HepG2 (cell line): ENCODE measurements around the gene TAF4B.

ENCODE experiments used
- BRD4 ChIP-seq: sonication (generic); formaldehyde crosslinking; IDR thresholded peaks from 2 replicates; pipeline ENCODE4 v1.4.0; 2020; ENCODE audit warnings: missing genetic modification reagents
- CC2D1A ChIP-seq: sonication (generic); formaldehyde crosslinking; IDR thresholded peaks from 2 replicates; pipeline ENCODE4 v1.8.1; 2023; ENCODE audit warnings: mild to moderate bottlenecking, missing genetic modification reagents
- HDAC2 ChIP-seq: sonication (generic); formaldehyde crosslinking; IDR thresholded peaks from 2 replicates; pipeline ENCODE4 v1.4.0; 2020; ENCODE audit warnings: missing genetic modification reagents
- IRF1 ChIP-seq: sonication (generic); formaldehyde crosslinking; IDR thresholded peaks from 2 replicates; pipeline ENCODE4 v1.4.0; 2020; ENCODE audit warnings: low read depth, mild to moderate bottlenecking, missing genetic modification reagents
- POLR2A ChIP-seq, 2 experiments: IDR thresholded peaks; 2 replicates each; pipeline ENCODE4 v1.6.1; 2011; ENCODE audit warnings: low read depth in 2 of 2, low read length in 2 of 2, mild to moderate bottlenecking in 1 of 2, moderate library complexity in 1 of 2; ENCODE audit not compliant: insufficient read depth in 1 of 2
- RAD51 ChIP-seq: fragments of 450-650 bp; IDR thresholded peaks from 2 replicates; pipeline ENCODE4 v1.6.1; 2016; ENCODE audit warnings: borderline replicate concordance
- WIZ ChIP-seq: sonication (generic); formaldehyde crosslinking; IDR thresholded peaks from 2 replicates; pipeline ENCODE4 v1.5.1; 2020; ENCODE audit warnings: mild to moderate bottlenecking, missing genetic modification reagents
- ZKSCAN8 ChIP-seq: IDR thresholded peaks from 2 replicates; pipeline ENCODE4 v1.6.1; 2016; ENCODE audit warnings: borderline replicate concordance, missing genetic modification reagents, missing compliant biosample characterization
- ZNF230 ChIP-seq: sonication (generic); formaldehyde crosslinking; IDR thresholded peaks from 2 replicates; pipeline ENCODE4 v1.4.0; 2020; ENCODE audit warnings: mild to moderate bottlenecking, missing genetic modification reagents
- ZZZ3 ChIP-seq: sonication (generic); formaldehyde crosslinking; IDR thresholded peaks from 2 replicates; pipeline ENCODE4 v1.4.0; 2020; ENCODE audit warnings: missing genetic modification reagents, mild to moderate bottlenecking, borderline replicate concordance
- TF ChIP-seq, protein P1 (sequence below): IDR thresholded peaks from 2 replicates; pipeline ENCODE4 v1.6.1; 2016; ENCODE audit warnings: low read depth
- TF ChIP-seq, protein P2 (sequence below): sonication (generic); formaldehyde crosslinking; IDR thresholded peaks from 2 replicates; pipeline ENCODE4 v1.5.0; 2020; ENCODE audit warnings: mild to moderate bottlenecking, missing genetic modification reagents, moderate library complexity

DNA sequence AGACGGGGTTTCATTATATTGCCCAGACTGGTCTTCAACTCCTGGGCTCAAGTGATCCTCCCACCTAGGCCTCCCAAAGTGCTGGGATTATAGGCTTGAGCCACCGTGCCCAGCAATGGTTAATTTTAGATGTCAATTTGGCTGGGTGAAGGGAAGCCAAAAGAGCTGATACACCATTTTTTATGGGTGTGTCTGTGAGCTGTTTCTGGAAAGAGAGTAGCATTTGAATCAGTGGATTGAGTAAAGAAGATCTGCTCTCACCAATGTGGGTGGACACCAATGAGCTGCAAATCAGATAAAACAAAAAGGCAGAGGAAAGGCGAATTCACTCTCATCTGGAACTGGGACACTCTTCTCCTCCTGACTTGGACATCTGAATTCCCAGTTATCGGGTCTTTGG lies 16.1 kb upstream of the TAF4B start:
- no peak for TF ChIP-seq ZZZ3 (CRISPR knock-in tag)
- TF ChIP-seq ZKSCAN8 (CRISPR knock-in tag), result no peak
- TF ChIP-seq ZNF230 (CRISPR knock-in tag), result no peak
- no peak for TF ChIP-seq RAD51
- no peak for TF ChIP-seq HDAC2 (CRISPR knock-in tag)
- TF ChIP-seq, protein P1, sequence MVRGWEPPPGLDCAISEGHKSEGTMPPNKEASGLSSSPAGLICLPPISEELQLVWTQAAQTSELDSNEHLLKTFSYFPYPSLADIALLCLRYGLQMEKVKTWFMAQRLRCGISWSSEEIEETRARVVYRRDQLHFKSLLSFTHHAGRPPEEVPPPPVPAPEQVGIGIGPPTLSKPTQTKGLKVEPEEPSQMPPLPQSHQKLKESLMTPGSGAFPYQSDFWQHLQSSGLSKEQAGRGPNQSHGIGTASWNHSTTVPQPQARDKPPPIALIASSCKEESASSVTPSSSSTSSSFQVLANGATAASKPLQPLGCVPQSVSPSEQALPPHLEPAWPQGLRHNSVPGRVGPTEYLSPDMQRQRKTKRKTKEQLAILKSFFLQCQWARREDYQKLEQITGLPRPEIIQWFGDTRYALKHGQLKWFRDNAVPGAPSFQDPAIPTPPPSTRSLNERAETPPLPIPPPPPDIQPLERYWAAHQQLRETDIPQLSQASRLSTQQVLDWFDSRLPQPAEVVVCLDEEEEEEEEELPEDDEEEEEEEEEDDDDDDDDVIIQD (CRISPR knock-in tag), result no peak
- TF ChIP-seq IRF1 (CRISPR knock-in tag), result no peak
- TF ChIP-seq, protein P2, sequence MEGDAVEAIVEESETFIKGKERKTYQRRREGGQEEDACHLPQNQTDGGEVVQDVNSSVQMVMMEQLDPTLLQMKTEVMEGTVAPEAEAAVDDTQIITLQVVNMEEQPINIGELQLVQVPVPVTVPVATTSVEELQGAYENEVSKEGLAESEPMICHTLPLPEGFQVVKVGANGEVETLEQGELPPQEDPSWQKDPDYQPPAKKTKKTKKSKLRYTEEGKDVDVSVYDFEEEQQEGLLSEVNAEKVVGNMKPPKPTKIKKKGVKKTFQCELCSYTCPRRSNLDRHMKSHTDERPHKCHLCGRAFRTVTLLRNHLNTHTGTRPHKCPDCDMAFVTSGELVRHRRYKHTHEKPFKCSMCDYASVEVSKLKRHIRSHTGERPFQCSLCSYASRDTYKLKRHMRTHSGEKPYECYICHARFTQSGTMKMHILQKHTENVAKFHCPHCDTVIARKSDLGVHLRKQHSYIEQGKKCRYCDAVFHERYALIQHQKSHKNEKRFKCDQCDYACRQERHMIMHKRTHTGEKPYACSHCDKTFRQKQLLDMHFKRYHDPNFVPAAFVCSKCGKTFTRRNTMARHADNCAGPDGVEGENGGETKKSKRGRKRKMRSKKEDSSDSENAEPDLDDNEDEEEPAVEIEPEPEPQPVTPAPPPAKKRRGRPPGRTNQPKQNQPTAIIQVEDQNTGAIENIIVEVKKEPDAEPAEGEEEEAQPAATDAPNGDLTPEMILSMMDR (CRISPR knock-in tag), result no peak
- TF ChIP-seq CC2D1A (CRISPR knock-in tag), result no peak
- no peak for TF ChIP-seq POLR2A (IDR thresholded peaks at IDR 0.05; ENCODE audit: insufficient read depth in 1 of 2, low read depth in 2 of 2, low read length in 2 of 2)
- no peak for TF ChIP-seq BRD4 (CRISPR knock-in tag)
- TF ChIP-seq WIZ, result no peak
